ENCODE results near the gene FREM1.

- TF ChIP-seq POLR2A (IDR thresholded peaks at IDR 0.05) (no peak), POLR2AphosphoS5 (IDR thresholded peaks at IDR 0.05; ENCODE audit: insufficient read depth in 1 of 2, low read depth in 1 of 2) (no peak)
- TF ChIP-seq, protein P1, sequence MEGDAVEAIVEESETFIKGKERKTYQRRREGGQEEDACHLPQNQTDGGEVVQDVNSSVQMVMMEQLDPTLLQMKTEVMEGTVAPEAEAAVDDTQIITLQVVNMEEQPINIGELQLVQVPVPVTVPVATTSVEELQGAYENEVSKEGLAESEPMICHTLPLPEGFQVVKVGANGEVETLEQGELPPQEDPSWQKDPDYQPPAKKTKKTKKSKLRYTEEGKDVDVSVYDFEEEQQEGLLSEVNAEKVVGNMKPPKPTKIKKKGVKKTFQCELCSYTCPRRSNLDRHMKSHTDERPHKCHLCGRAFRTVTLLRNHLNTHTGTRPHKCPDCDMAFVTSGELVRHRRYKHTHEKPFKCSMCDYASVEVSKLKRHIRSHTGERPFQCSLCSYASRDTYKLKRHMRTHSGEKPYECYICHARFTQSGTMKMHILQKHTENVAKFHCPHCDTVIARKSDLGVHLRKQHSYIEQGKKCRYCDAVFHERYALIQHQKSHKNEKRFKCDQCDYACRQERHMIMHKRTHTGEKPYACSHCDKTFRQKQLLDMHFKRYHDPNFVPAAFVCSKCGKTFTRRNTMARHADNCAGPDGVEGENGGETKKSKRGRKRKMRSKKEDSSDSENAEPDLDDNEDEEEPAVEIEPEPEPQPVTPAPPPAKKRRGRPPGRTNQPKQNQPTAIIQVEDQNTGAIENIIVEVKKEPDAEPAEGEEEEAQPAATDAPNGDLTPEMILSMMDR (IDR thresholded peaks at IDR 0.05), result no peak
Observed at GRCh38 chr9:14822666-14823065, 87.6 kb downstream of the FREM1 start.
